GM21360 (cell line): ENCODE data around the gene SIT1.

Source experiments
- ATAC-seq: cut with Tn5 transposase; IDR thresholded peaks from one replicate; pipeline ENCODE4 v1.9.1; 2021; ENCODE audit warnings: mild to moderate bottlenecking, moderate library complexity; ENCODE audit not compliant: unreplicated experiment

Gene SIT1

DNA sequence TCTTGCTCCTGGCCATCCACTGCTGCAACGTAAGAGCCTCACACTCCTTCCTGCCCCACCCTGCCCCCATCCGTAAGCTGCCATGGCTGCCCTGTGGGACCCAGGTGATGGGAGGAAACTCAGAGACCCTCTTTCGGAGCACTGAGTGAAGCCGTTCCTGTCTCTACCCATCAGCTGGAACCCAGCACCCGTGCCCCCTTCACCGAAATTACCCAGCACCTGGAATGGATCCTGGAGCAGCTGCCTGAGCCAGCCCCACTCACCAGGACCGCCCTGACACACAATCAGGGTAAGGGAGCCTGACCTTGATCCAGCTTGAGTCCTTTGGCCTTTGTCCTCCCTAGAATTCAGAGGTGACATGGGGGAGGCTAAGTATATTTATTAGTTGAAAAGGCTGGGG is 42.5 kb downstream of the SIT1 start:
- no peak for ATAC-seq

DNA sequence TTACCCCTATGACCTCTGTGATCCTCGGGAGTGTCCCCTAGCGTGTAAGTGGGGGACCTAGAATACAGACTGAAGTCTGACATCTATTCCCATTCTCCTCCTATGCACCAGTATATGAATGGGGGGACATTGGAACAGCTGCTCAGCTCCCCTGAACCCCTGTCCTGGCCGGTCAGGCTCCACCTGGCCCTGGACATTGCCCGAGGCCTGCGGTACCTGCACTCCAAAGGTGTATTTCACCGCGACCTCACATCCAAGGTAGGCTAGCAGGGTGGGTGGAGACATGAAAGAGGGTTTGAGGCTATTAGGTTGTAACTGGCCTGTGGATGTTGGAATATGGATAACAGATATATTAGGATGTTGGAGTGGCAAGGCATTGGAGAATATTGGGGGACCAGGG is 44.0 kb downstream of the SIT1 start:
- no peak for ATAC-seq

DNA sequence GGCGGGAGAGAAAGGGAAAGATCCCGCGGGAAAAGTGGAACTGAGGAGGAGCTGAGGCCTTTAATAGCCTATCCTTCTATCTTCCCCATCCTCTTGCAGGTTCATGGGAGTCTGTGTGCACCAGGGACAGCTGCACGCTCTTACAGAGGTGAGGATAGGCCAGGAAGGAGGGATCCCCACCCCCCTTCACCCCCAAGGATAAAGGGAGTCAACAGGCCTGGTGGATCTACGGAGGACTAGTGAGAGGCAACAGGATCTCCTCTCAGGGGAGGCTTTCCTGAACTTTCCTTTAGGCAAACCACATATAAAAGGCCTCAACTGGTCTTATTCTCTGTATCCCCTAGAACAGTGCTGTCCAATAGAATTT is 44.6 kb downstream of the SIT1 start:
- no peak for ATAC-seq

DNA sequence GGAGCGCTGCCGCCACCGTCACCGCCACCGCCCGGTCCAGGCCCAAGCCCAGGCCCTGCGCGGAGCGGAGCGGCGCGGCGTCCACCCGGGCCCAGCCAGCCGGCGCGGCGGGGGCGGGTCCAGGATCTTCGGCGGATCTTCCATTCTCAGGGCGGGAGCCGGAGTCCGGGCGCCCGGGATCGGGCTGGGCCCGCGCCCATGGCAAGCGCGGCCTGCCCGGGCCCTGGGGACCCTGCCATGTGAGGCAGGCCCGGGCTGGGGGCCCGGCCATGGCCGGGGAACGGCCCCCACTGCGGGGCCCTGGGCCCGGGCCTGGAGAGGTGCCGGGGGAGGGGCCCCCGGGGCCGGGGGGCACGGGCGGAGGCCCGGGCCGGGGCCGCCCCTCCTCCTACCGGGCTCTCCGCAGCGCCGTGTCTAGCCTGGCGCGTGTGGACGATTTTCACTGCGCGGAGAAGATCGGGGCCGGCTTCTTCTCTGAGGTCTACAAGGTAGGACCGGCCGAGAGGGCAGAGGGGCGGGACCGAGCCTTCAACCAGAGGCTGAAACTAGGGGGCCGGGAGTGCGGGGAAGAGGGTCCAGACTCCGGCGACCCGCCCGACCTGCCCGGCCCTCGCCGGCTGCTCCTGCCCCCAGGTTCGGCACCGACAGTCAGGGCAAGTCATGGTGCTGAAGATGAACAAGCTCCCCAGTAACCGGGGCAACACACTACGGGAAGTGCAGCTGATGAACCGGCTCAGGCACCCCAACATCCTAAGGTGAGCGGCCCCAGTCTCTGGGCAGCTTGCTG is 45.2 kb downstream of the SIT1 start:
- ATAC-seq, result peak; percentile 13

DNA sequence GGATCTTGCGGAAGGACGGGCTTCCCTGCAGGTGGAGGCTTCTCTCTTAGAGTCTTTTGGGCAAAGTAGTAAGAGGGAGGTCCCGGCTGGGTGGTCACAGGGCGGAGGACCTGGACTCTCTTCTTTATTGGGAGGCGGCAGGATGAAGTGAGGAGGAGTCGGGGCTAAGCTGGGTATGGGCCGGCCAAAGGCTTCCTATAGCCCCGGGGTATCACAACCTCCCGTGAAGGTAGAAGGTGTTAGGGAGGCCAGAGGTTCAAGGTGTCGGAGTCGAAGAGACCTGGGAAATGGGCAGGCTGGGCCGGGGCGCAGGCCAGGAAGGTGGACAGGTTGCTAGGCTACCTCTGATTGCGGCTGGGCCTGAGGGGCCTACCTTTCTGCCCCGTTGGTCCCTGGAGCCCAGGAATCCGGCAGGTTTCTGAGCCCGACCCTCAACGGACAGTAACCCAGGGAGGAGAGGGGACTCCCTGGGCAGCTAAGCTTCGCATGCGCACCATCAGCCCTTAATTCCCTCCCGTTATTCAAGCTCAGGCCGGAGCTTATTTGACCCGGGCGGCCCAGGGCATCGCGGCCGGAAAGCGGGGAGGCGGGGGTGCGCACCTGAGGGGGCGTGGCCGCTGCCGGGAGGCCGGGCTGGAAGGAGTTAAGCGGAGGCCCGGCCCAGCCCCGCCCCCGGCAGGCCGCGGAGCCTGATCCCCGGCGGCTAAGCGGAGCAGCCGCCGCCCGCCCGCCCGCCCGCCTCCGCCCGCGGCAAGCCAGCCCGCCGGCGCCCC is 46.0 kb downstream of the SIT1 start, which contains the start of gene TESK1:
Gene TESK1, plus strand, starts transcription at position 685 of the 773 bp plus-strand sequence. CDS start 358 bp downstream, outside the sequence.
- peak; percentile 36 for ATAC-seq

DNA sequence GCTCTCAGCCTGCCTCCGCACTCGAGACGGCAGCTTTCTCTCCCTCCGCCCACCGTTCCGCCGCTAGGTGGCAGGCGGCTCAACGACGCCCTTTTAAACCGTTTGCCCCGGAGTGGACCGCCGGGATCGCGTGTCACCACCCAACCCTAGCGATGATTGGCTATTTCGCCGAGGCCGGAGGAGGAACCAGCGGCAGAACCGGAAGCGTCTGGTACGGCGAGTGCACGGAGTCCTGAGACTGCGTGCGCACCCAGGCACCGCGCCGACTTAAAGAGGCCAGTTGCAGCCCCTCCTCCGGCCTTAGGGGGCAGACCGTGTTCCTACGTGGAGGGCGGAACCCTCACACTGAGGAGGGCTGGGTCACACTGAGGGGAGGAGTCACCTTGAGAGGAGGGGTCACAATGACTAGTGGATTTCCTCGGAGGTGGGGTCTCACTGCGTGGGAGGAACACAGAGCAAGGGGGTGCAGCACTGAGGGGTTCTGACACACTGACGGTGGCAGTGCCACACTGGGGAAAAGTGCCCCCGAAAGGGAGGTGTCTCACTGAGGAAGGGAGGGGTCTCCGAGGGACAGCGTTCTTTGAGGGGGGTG is 46.6 kb downstream of the SIT1 start:
- ATAC-seq, result peak; percentile 79

DNA sequence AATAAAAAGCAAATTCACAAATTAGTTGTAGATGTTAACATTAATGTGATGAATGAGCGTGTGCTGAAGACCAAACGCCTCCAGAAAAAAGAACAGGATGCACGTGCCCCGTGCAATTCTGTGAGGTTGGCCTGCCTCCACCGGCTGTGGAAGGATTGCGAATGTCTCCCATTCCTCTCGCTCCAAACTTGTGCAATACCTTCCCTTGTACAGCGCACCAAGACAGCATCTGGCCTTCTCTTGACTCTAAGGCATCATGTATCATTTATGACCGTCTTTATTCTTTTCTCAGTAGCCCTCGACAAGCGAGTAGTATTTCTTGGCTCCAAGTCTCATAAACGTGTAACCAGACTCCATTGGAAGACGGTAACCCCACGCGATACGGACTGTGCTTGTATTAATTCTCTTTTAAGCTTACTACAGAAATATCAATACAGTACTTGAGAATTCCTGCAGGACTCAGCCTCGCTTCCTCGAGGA is 47.2 kb downstream of the SIT1 start:
- ATAC-seq, result peak; percentile 1

DNA sequence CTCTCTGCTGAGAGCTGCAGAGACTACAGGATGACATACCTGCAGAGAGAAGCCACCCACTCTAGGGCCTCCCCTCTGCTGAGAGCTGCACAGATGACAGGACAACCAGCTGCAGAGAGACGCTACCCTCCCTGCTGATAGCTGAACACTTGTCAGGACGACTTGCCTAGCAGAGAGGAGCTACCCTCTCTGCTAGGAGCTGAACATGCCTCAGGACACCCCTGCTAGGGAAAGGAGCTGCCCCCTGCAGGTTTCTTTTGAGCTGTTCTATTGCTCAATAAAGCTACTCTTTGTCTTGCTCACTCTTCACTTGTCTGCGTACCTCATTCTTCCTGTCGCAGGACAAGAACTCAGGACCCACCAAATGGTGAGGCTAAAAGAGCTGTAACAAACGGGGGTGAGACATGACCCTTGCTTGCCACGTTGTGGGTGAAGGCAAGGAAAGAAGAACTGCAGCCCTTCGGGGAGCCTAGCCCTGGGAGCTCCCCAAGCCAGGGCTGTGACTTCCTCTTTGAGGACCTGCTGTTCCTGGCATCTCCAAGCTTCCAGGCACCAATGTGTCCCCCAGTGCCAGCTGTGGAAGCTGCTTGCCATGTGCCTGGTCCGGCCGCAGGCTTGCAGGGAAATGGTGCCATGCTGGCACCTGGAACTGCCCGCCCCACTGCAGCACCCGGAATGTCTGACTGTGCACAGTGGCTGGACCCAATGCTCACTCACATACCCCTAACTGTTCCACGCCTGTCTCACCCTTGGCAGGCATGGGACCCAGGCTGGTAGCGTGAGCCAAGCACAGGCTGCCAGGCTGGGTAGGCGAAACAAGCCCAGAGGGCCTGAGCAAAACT is 50.7 kb downstream of the SIT1 start:
- ATAC-seq, result no peak
